Panc1 (cell line): ENCODE measurements around the gene LRP3. TPM values are rescaled to one million over a fixed set of nuclear protein-coding genes. Genes with fewer than 3 reads are reported as not detected.

Source experiments
- ATAC-seq: fragments of 200-7000 bp; cut with Tn5 transposase; 2 replicates; pipeline ENCODE4 v1.9.1; 2020; ENCODE audit warnings: mild to moderate bottlenecking, moderate library complexity
- BruUV-seq: library from RNA; stranded (reverse); fragments of 400-500 nt; replicated peaks from 2 replicates; lab custom pipeline; 2021; lab: Mats Ljungman, UMichigan
- CTCF ChIA-PET: fragments of 300-600 bp; sonication (Branson Sonifier 250); formaldehyde crosslinking; loops from one replicate; lab custom pipeline; 2022; ENCODE audit warnings: antibody characterized with exemption; lab: Charles Lee
- POLR2A ChIA-PET: fragments of 300-600 bp; sonication (Branson Sonifier 250); formaldehyde crosslinking; loops from one replicate; lab custom pipeline; 2022; ENCODE audit warnings: antibody characterized with exemption; lab: Charles Lee
- DNase-seq: peaks from one replicate; pipeline ENCODE4 v3.0.0-alpha.2; 2010; ENCODE audit warnings: low read depth, low spot score
- H3K27ac ChIP-seq: 2 replicates; pipeline ENCODE4 v1.5.1; 2011; ENCODE audit warnings: mild to moderate bottlenecking, low read length, inconsistent platforms
- H3K27me3 ChIP-seq: fragments of 200-500 bp; sonication (Bioruptor generic); 2 replicates; pipeline ENCODE4 v1.6.0; 2014; ENCODE audit warnings: low read length, inconsistent platforms; ENCODE audit not compliant: control insufficient read depth, insufficient read depth
- H3K36me3 ChIP-seq: fragments of 200-500 bp; sonication (Bioruptor generic); 2 replicates; pipeline ENCODE4 v1.5.1; 2014; ENCODE audit warnings: inconsistent platforms, mild to moderate bottlenecking, low read length, moderate library complexity; ENCODE audit not compliant: control insufficient read depth, insufficient read depth
- H3K4me1 ChIP-seq: 2 replicates; pipeline ENCODE4 v1.5.1; 2011; ENCODE audit warnings: inconsistent platforms, mild to moderate bottlenecking, low read length, moderate library complexity; ENCODE audit not compliant: control insufficient read depth, insufficient read depth
- H3K4me3 ChIP-seq, 2 experiments: 2 replicates each; pipeline ENCODE4 v1.5.1; 2011 to 2012; ENCODE audit warnings: low read depth in 2 of 2, low read length in 2 of 2, mild to moderate bottlenecking in 2 of 2, inconsistent platforms in 1 of 2, moderate library complexity in 1 of 2
- H3K9me3 ChIP-seq: fragments of 200-500 bp; sonication (Bioruptor generic); 2 replicates; pipeline ENCODE4 v1.5.1; 2014; ENCODE audit warnings: low read depth, mild to moderate bottlenecking, inconsistent platforms, low read length, moderate library complexity; ENCODE audit not compliant: control insufficient read depth, insufficient read depth
- POLR2AphosphoS5 ChIP-seq: IDR thresholded peaks from 2 replicates; pipeline ENCODE4 v1.6.1; 2012; ENCODE audit warnings: mild to moderate bottlenecking, low read depth, low read length, moderate library complexity
- SIN3A ChIP-seq: IDR thresholded peaks from 2 replicates; pipeline ENCODE4 v1.6.1; 2012; ENCODE audit warnings: low read depth, mild to moderate bottlenecking, low read length, moderate library complexity, borderline replicate concordance; ENCODE audit not compliant: insufficient read depth
- TCF7L2 ChIP-seq: IDR thresholded peaks from 2 replicates; pipeline ENCODE4 v1.6.1; 2011; ENCODE audit warnings: mild to moderate bottlenecking, low read depth, low read length, inconsistent platforms
- in situ Hi-C: cut with HindIII; loops from 2 replicates; pipeline ENCODE4 v1.10.0; 2016; ENCODE audit warnings: low sequenced_read_pairs, low pct_unique_long_range_greater_than_20kb
- intact Hi-C: fragments of 100-400 bp; cut with micrococcal nuclease; formaldehyde crosslinking; loops from one replicate; pipeline ENCODE4 v1.10.0; 2022; ENCODE audit not compliant: unreplicated experiment
- total RNA-seq: library from RNA; stranded (reverse); gene quantifications from one replicate; pipeline ENCODE4 v1.2.1, GENCODE V29; 2021; ENCODE audit not compliant: unreplicated experiment
- TF ChIP-seq, protein P1 (sequence below): fragments of 450-650 bp; IDR thresholded peaks from 2 replicates; pipeline ENCODE4 v1.5.1; 2017; ENCODE audit warnings: mild to moderate bottlenecking
- TF ChIP-seq, protein P2 (sequence below), 2 experiments: IDR thresholded peaks; 2 replicates each; pipeline ENCODE4 v1.6.1; 2011 to 2012; ENCODE audit warnings: low read depth in 2 of 2, control low read depth in 1 of 2, low read length in 1 of 2, mild to moderate bottlenecking in 1 of 2, moderate library complexity in 1 of 2; ENCODE audit not compliant: insufficient read depth in 1 of 2

LRP3 gene
- total RNA-seq, 1 experiment from 2014 or later, result 28.6 TPM

DNA sequence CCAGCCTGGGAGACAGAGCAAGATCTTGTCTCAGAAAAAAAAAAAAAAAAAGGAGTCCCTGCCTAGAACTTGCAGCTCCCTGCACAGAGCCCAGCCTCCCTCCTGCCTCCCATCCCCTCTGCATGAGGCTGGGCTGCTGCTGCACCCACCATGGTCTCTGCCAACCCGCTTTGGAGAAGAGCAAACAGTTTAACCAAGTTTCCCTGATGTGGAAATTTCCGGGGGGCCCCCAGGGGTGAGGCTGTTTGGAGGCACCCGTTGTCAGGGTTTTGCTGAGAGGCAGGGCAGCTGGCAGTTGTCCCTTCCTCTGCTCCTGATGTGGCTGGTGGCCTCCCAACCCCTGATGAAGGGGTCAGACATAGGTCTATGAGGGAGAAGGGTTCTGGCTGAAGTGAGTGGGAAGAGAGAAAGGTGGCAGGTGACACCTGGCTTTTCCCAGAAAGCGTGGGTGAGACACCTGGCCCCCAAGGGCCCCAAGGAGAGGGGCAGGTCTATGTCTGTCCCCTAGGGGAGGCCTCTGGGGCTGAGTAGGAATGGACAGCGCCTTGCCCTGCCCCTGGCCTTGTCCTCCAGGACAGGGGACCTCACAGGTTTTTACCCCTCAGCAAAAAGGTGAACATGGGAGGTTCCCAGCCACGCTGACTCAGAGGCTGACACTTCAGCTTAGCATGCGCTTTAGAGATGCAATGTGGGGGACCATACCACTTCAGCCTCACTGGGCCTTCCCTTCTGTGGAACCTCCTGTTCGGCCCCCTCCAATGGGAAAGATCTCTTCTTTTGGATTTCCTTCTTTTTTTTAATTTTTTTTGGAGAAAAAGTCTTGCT, 5.5 kb downstream of the LRP3 start:
- Histone ChIP-seq H3K4me3 (no peak overlapping the region), H3K36me3 (no peaks in the 10 kb centered on the region; the same call in 1 of the 2 replicates), H3K27me3 (no peaks in the 10 kb centered on the region), H3K27ac (no peak overlapping the region), H3K4me1 (peaks cover 7% of the 10 kb centered on the region), H3K9me3 (no peaks in the 10 kb centered on the region)
- intact Hi-C loops, result no loop called here
- DNase-seq (no peak), ATAC-seq (no peak)
- CTCF ChIA-PET, result no interaction called here
- POLR2A ChIA-PET, result no interaction called here
- no TSS peak for BruUV-seq
- TF ChIP-seq POLR2AphosphoS5 (no peak), TCF7L2 (no peak), SIN3A (no peak)
- TF ChIP-seq, protein P1, sequence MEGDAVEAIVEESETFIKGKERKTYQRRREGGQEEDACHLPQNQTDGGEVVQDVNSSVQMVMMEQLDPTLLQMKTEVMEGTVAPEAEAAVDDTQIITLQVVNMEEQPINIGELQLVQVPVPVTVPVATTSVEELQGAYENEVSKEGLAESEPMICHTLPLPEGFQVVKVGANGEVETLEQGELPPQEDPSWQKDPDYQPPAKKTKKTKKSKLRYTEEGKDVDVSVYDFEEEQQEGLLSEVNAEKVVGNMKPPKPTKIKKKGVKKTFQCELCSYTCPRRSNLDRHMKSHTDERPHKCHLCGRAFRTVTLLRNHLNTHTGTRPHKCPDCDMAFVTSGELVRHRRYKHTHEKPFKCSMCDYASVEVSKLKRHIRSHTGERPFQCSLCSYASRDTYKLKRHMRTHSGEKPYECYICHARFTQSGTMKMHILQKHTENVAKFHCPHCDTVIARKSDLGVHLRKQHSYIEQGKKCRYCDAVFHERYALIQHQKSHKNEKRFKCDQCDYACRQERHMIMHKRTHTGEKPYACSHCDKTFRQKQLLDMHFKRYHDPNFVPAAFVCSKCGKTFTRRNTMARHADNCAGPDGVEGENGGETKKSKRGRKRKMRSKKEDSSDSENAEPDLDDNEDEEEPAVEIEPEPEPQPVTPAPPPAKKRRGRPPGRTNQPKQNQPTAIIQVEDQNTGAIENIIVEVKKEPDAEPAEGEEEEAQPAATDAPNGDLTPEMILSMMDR, result no peak
- TF ChIP-seq, protein P2, sequence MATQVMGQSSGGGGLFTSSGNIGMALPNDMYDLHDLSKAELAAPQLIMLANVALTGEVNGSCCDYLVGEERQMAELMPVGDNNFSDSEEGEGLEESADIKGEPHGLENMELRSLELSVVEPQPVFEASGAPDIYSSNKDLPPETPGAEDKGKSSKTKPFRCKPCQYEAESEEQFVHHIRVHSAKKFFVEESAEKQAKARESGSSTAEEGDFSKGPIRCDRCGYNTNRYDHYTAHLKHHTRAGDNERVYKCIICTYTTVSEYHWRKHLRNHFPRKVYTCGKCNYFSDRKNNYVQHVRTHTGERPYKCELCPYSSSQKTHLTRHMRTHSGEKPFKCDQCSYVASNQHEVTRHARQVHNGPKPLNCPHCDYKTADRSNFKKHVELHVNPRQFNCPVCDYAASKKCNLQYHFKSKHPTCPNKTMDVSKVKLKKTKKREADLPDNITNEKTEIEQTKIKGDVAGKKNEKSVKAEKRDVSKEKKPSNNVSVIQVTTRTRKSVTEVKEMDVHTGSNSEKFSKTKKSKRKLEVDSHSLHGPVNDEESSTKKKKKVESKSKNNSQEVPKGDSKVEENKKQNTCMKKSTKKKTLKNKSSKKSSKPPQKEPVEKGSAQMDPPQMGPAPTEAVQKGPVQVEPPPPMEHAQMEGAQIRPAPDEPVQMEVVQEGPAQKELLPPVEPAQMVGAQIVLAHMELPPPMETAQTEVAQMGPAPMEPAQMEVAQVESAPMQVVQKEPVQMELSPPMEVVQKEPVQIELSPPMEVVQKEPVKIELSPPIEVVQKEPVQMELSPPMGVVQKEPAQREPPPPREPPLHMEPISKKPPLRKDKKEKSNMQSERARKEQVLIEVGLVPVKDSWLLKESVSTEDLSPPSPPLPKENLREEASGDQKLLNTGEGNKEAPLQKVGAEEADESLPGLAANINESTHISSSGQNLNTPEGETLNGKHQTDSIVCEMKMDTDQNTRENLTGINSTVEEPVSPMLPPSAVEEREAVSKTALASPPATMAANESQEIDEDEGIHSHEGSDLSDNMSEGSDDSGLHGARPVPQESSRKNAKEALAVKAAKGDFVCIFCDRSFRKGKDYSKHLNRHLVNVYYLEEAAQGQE (IDR thresholded peaks at IDR 0.05; ENCODE audit: insufficient read depth in 1 of 2, low read depth in 2 of 2, low read length in 1 of 2), result no peak
- in situ Hi-C loops, result no loop called here

DNA sequence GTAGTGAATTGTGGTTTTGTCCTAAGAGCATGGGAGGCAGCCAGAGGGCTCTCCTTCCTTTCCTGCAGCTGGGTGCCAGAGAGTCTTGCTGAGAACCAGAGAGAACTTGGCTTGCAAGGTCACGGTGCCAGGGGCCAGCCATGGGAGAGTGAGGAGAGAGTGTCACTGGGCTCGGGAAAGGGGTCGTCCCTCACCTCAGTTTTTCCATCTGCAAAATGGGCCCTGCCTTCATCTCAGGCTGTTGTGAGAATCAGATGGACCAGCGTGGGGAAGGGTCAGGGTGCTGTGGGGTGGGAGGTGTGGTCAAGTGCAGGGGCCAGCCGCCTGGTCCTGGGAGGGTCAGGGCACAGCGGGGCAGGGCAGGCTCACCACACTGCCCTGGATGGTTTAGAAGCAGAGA, 7.3 kb downstream of the LRP3 start:
- no peaks in the 10 kb centered on the region for H3K9me3 ChIP-seq
- no peak overlapping the region for H3K4me3 ChIP-seq
- H3K4me1 ChIP-seq, result no peaks in the 10 kb centered on the region
- ATAC-seq, result no peak
- H3K27me3 ChIP-seq, result no peaks in the 10 kb centered on the region
- intact Hi-C loops, result no loop called here
- in situ Hi-C loops, result no loop called here
- CTCF ChIA-PET, result interaction anchor here (0.6 kb wide), 1 partner anchor 458 kb away, joined by 8 read pairs; no protein-coding TSS in a partner anchor
- H3K36me3 ChIP-seq, result no peaks in the 10 kb centered on the region
- TF ChIP-seq SIN3A, result no peak
- TF ChIP-seq POLR2AphosphoS5, result no peak
- TF ChIP-seq, protein P1, result no peak
- TF ChIP-seq TCF7L2, result no peak
- TF ChIP-seq, protein P2 (IDR thresholded peaks at IDR 0.05; ENCODE audit: insufficient read depth in 1 of 2, low read depth in 2 of 2, low read length in 1 of 2), result no peak
- no peak overlapping the region for H3K27ac ChIP-seq
- POLR2A ChIA-PET, result no interaction called here
- BruUV-seq, result no TSS peak
- DNase-seq, result no peak
